K562 treated with DMSO at 1 percent for 4 hours (cell line): Measurements from ENCODE around the gene RNF167. TPM values are rescaled to one million over a fixed set of nuclear protein-coding genes. Genes with fewer than 3 reads are reported as not detected.

Experiments used
- total RNA-seq: library from RNA; unstranded; fragments of 300-600 nt; gene quantifications from 2 replicates; pipeline ENCODE4 v1.2.3, GENCODE V29; 2022; ENCODE audit not compliant: insufficient read depth

RNF167 gene
- total RNA-seq: 36.9 and 40.4 TPM in 2 replicates

GRCh38 chr17:4939796-4940554, at the start of gene RNF167, which contains the start of gene SLC25A11:
Gene RNF167, plus strand, starts transcription at chr17:4940268. Its CDS starts 642 bp downstream, at chr17:4940910.
Gene SLC25A11, minus strand, starts transcription at chr17:4940046. Its CDS starts 136 bp downstream, at chr17:4939910.

GRCh38 chr17:4899341-4900230, 40.5 kb upstream of the RNF167 start, which contains the start of gene C17orf107:
Gene C17orf107, plus strand, starts transcription at chr17:4899536. Its CDS starts 227 bp downstream, at chr17:4899763.

GRCh38 chr17:4903051-4903818, 36.8 kb upstream of the RNF167 start, which contains the start of gene CHRNE:
Gene CHRNE, minus strand, starts transcription at chr17:4903098. Its CDS starts 35 bp downstream, at chr17:4903063.

DNA sequence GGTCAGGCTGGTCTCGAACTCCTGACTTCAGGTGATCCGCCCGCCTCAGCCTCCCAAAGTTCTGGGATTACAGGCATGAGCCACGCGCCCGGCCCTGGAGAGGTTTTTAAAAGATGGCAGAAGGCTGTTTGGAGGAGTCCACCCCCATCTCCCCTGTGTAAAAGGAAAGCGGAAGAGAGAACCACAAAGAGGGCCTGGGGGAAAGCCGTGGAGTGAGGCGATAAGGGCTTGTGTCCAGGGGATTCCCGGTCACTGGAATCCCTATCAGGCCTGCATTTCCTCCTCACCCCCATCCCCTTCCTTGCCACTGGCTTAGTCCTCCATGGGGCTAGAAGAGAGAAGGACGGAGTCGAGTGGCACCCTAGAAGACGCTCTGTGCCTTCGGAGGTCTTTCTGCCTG, 8.1 kb upstream of the RNF167 start, which contains the start of gene GP1BA:
TSS of gene GP1BA (plus strand) at position 315 of the 400 bp plus-strand sequence. CDS start 328 bp downstream, outside the sequence.

DNA sequence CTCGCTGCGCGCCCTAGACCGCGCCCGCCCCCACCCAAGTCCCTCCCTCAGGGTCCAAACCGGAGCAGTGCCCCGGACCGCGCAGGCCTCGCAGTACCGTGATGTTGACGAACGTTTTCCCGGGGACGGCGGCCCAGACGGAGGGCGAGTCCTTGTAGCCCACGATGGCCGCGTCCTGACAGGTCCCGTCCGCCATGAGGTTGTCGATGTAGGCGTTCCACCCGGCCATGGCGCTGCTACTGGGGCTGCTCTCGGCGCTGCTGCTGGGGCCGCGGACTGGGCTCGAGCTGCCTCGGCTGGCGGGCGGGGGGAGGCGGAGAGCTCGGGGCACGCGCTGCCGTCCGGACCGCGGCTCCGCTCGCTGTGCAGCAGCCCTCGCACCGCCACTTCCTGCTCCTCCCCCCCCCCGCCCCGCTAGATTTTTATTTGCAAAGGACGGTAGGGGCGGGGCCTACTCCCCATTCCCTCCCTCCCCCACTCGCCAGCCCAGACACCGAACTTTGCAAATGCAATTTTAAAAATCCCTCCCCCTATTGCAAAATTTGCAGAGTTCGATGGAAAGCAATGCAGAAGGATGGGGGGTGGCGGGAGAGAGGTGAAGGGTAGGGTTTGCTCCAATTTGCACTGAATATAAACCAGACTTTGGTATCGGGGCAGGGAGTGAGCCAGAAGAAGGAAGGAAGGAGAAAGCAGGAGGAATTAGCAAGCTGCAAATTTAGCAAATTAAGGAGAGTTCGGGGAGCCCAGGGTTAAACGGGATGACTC, 8.3 kb downstream of the RNF167 start, which contains the start of gene PFN1:
TSS of gene PFN1 (minus strand) at position 365 of the 765 bp plus-strand sequence. CDS start at position 229, 136 bp downstream.

GRCh38 chr17:4950746-4951204, 10.7 kb downstream of the RNF167 start, which contains the start of gene ENO3:
Gene ENO3, plus strand, starts transcription at chr17:4951119. Its CDS starts 711 bp downstream, at chr17:4951830.

GRCh38 chr17:4967539-4968485, 27.7 kb downstream of the RNF167 start, which contains the start of gene SPAG7:
Gene SPAG7, minus strand, starts transcription at chr17:4967817. Its CDS starts 13 bp downstream, at chr17:4967804.

DNA sequence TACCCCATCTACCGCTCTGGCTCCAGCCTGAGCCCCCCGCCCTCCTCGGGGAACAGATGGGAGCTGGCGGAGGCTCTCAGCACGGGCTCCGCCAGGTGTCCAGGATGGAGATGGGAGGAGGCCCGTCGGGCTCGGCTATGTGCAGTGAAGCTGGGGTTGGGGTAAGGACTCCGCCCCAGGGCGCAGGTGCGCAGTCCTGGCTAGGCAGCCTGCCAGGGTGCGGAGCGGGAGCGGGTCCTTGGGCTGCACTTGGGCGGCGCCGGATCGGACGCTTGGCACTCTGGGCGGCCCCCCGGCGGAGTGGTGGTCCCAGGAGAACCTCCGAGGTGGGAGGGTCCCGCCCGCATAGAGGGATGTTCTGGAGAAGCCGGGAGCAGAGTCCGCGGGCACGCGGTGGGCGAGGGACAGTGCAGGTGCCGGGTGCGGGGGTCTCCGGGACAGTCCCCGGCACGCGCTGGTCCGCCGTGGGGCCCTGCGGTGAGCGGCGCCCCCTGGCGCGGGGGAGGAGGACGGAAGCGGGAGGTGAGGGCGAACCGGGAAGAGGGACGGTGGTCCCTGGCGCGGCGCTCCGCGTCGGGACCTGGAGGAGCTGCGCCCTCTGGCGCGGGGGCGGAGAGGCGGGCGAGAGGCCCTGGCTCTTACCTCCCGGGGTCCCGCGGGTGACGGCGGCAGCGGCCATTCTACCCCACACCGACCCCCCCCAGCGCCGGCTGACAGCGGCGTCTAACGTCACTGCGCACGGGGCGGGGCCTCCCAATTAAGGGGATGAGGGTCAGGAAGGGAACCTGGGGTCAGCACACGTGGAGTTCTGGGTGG, 47.1 kb downstream of the RNF167 start, which contains the start of gene CAMTA2:
TSS of gene CAMTA2 (minus strand) at position 725 of the 816 bp plus-strand sequence. CDS start 1,453 bp downstream, outside the sequence.

Other genes starting within 250 kb of the RNF167 start
- gene PELP1, start 236.1 kb upstream of the RNF167 start, total RNA-seq: 37.2 and 38.9 TPM in 2 replicates
- gene ARRB2, start 229.6 kb upstream of the RNF167 start, total RNA-seq: 18.1 and 20.6 TPM in 2 replicates
- gene MED11, start 208.8 kb upstream of the RNF167 start, total RNA-seq: 4.9 and 10.5 TPM in 2 replicates
- not detected in 2 replicates for gene ZMYND15, start 200.4 kb upstream of the RNF167 start, total RNA-seq
- not detected in 2 replicates for gene CXCL16, start 200.3 kb upstream of the RNF167 start, total RNA-seq
- not detected in 2 replicates for gene TM4SF5, start 168.4 kb upstream of the RNF167 start, total RNA-seq
- gene VMO1, start 153.9 kb upstream of the RNF167 start, total RNA-seq: not detected in 2 replicates
- gene GLTPD2, start 151.3 kb upstream of the RNF167 start, total RNA-seq: 1.6 TPM in 1 of 2 replicates, not detected in the other
- gene PSMB6, start 144.1 kb upstream of the RNF167 start, total RNA-seq: 139 and 156 TPM in 2 replicates
- gene PLD2, start 133.1 kb upstream of the RNF167 start, total RNA-seq: 4.0 and 14.9 TPM in 2 replicates
- 22.4 and 27.5 TPM in 2 replicates for gene MINK1, start 106.9 kb upstream of the RNF167 start, total RNA-seq
- gene C17orf107, start 40.7 kb upstream of the RNF167 start, total RNA-seq: 0.50 and 0.97 TPM in 2 replicates
- not detected in 2 replicates for gene CHRNE, start 37.2 kb upstream of the RNF167 start, total RNA-seq
- 0.71 TPM in 1 of 2 replicates, not detected in the other for gene GP1BA, start 8.0 kb upstream of the RNF167 start, total RNA-seq
- 45.8 and 50.8 TPM in 2 replicates for gene SLC25A11, start 222 bp upstream of the RNF167 start, total RNA-seq
- gene PFN1, start 8.3 kb downstream of the RNF167 start, total RNA-seq: 558 and 653 TPM in 2 replicates
- gene ENO3, start 10.9 kb downstream of the RNF167 start, total RNA-seq: 19.1 and 33.4 TPM in 2 replicates
- 30.6 and 35.7 TPM in 2 replicates for gene SPAG7, start 27.5 kb downstream of the RNF167 start, total RNA-seq
- 17.0 and 18.7 TPM in 2 replicates for gene CAMTA2, start 47.4 kb downstream of the RNF167 start, total RNA-seq
- not detected in 2 replicates for gene INCA1, start 57.3 kb downstream of the RNF167 start, total RNA-seq
- gene KIF1C, start 57.7 kb downstream of the RNF167 start, total RNA-seq: 10.5 and 12.7 TPM in 2 replicates
- gene SLC52A1, start 95.2 kb downstream of the RNF167 start, total RNA-seq: not detected in 2 replicates
- gene ZFP3, start 138.2 kb downstream of the RNF167 start, total RNA-seq: not detected in 2 replicates
- 4.0 TPM in 2 replicates for gene ZNF232, start 171.6 kb downstream of the RNF167 start, total RNA-seq
- not detected in 2 replicates for gene USP6, start 175.8 kb downstream of the RNF167 start, total RNA-seq